Measurements from ENCODE around the gene DLX3.

Gene DLX3

GRCh38 chr17:49992191-49992932, 2.7 kb downstream of the DLX3 start:
- no peak for DNase-seq

- DNase-seq, result no peak
Observed at GRCh38 chr17:49991409-49991808, 3.6 kb downstream of the DLX3 start.

- DNase-seq, result no peak
Observed at GRCh38 chr17:49990921-49991320, 4.1 kb downstream of the DLX3 start.

- no peak for DNase-seq
Observed at GRCh38 chr17:49990331-49990730, 4.7 kb downstream of the DLX3 start.

- DNase-seq, result no peak
Observed at GRCh38 chr17:49989518-49989880, 5.5 kb downstream of the DLX3 start.

- no peak for DNase-seq
Observed at GRCh38 chr17:49987681-49988441, 7.2 kb downstream of the DLX3 start.

- DNase-seq, result no peak
Observed at GRCh38 chr17:49987290-49987585, 7.8 kb downstream of the DLX3 start.

- DNase-seq, result no peak
Observed at GRCh38 chr17:49986396-49987289, 8.4 kb downstream of the DLX3 start.

- no peak for DNase-seq
Observed at GRCh38 chr17:49985310-49985990, 9.6 kb downstream of the DLX3 start.

- DNase-seq, result no peak
Observed at GRCh38 chr17:49984776-49985175, 10.2 kb downstream of the DLX3 start.

- no peak for DNase-seq
Observed at GRCh38 chr17:49984283-49984682, 10.7 kb downstream of the DLX3 start.

GRCh38 chr17:49980703-49981197, 14.3 kb downstream of the DLX3 start:
- DNase-seq, result no peak

GRCh38 chr17:49979748-49980479, 15.1 kb downstream of the DLX3 start:
- DNase-seq, result no peak

- no peak for DNase-seq
Observed at GRCh38 chr17:49978501-49978900, 16.5 kb downstream of the DLX3 start.

- DNase-seq, result no peak
Observed at GRCh38 chr17:49977463-49978389, 17.3 kb downstream of the DLX3 start.

GRCh38 chr17:49976828-49977202, 18.2 kb downstream of the DLX3 start:
- DNase-seq, result no peak

GRCh38 chr17:49976163-49976827, 18.7 kb downstream of the DLX3 start:
- DNase-seq, result no peak

- DNase-seq, result no peak
Observed at GRCh38 chr17:49975531-49975930, 19.5 kb downstream of the DLX3 start.

GRCh38 chr17:49973271-49973615, 21.8 kb downstream of the DLX3 start:
- DNase-seq, result no peak

GRCh38 chr17:49972486-49973270, 22.3 kb downstream of the DLX3 start:
- DNase-seq, result no peak
